GM13976 (cell line): ENCODE results near the gene INHBE.
A peak's percentile ranks its signal among the peaks of the same experiment; 100 is the strongest.

ENCODE experiments used
- DNase-seq: peaks from one replicate; pipeline ENCODE4 v3.0.0; 2012; ENCODE audit warnings: low spot score
- in situ Hi-C: fragments of 300-500 bp; cut with MboI; formaldehyde crosslinking; loops from one replicate; pipeline ENCODE4 v1.12.0; 2022; ENCODE audit warnings: low sequenced_read_pairs, mixed read lengths, inconsistent platforms; ENCODE audit not compliant: unreplicated experiment
- TF ChIP-seq, protein P1 (sequence below): IDR thresholded peaks from 2 replicates; pipeline ENCODE4 v1.5.1; 2012; ENCODE audit warnings: borderline replicate concordance, mild to moderate bottlenecking; ENCODE audit not compliant: insufficient read depth; ENCODE audit errors: extremely low read depth, missing control alignments, control extremely low read depth

INHBE gene

DNA sequence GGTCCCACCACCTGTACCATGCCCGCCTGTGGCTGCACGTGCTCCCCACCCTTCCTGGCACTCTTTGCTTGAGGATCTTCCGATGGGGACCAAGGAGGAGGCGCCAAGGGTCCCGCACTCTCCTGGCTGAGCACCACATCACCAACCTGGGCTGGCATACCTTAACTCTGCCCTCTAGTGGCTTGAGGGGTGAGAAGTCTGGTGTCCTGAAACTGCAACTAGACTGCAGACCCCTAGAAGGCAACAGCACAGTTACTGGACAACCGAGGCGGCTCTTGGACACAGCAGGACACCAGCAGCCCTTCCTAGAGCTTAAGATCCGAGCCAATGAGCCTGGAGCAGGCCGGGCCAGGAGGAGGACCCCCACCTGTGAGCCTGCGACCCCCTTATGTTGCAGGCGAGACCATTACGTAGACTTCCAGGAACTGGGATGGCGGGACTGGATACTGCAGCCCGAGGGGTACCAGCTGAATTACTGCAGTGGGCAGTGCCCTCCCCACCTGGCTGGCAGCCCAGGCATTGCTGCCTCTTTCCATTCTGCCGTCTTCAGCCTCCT, 1.1 kb downstream of the INHBE start:
- TF ChIP-seq, protein P1, sequence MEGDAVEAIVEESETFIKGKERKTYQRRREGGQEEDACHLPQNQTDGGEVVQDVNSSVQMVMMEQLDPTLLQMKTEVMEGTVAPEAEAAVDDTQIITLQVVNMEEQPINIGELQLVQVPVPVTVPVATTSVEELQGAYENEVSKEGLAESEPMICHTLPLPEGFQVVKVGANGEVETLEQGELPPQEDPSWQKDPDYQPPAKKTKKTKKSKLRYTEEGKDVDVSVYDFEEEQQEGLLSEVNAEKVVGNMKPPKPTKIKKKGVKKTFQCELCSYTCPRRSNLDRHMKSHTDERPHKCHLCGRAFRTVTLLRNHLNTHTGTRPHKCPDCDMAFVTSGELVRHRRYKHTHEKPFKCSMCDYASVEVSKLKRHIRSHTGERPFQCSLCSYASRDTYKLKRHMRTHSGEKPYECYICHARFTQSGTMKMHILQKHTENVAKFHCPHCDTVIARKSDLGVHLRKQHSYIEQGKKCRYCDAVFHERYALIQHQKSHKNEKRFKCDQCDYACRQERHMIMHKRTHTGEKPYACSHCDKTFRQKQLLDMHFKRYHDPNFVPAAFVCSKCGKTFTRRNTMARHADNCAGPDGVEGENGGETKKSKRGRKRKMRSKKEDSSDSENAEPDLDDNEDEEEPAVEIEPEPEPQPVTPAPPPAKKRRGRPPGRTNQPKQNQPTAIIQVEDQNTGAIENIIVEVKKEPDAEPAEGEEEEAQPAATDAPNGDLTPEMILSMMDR = peak; percentile 60
- DNase-seq = peak; percentile 61
- in situ Hi-C loops = loop anchor here (10.0 kb wide), 1 partner anchor 171 kb away; no protein-coding TSS in a partner anchor

DNA sequence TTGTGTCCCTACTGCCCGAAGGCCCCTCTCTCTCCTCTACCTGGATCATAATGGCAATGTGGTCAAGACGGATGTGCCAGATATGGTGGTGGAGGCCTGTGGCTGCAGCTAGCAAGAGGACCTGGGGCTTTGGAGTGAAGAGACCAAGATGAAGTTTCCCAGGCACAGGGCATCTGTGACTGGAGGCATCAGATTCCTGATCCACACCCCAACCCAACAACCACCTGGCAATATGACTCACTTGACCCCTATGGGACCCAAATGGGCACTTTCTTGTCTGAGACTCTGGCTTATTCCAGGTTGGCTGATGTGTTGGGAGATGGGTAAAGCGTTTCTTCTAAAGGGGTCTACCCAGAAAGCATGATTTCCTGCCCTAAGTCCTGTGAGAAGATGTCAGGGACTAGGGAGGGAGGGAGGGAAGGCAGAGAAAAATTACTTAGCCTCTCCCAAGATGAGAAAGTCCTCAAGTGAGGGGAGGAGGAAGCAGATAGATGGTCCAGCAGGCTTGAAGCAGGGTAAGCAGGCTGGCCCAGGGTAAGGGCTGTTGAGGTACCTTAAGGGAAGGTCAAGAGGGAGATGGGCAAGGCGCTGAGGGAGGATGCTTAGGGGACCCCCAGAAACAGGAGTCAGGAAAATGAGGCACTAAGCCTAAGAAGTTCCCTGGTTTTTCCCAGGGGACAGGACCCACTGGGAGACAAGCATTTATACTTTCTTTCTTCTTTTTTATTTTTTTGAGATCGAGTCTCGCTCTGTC, 1.8 kb downstream of the INHBE start:
- TF ChIP-seq, protein P1 = no peak
- DNase-seq = no peak
- in situ Hi-C loops = loop anchor here (10.0 kb wide), 1 partner anchor 172 kb away; no protein-coding TSS in a partner anchor

DNA sequence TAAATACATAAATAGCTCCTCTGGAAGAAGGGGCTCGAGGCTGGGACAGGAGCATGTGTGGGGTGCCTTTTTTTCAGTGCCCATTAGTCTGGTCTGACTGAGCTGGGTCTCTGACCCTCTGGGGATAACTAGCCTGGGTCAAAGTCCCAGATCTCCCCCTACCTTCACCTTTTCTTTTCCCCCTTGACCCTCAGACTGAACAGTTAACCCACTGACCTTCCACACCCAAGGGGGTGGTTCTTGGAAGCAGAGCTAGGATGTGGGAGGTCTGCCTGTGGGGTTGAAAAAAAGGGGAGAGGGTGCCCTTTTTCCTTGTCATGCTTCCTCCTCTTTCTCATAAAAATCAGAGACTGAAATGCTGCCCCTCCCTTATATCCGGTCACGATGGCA, 3.6 kb downstream of the INHBE start:
- TF ChIP-seq, protein P1 = no peak
- DNase-seq = no peak
- in situ Hi-C loops = loop anchor here (10.0 kb wide), 1 partner anchor 174 kb away; no protein-coding TSS in a partner anchor

DNA sequence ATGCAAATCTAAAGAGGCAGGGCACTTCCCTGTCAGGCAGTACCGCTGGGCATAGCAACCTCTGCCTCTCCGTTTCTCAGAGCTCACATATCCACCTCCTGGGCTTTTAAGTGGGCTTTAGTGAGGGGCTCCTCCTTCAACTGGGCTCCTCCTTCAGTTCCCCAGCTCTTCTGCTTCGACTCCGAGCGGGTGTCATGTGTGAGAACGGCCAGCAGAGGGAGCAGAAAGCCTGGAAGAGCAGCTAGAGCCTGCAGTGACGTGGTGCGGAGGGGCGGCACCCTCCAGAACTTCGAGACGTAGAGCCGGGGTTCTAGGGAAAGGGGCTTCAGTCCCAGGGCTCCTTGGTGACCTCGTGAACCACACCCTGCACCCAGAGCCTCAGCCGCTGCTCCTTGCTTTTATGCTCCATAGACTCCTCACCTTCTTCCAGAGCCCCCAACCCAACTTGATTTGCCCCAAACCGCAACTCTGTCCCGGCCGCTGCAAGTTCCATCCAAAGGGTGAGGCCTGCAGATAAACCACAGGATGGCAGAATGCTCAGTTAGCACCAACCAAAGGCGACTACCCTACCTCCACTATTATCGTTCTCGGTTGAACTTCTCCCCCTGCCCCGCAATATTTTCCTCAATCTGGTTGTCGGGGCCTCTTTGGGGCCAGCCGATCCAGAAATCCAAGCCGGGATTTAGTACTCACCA, 4.1 kb downstream of the INHBE start:
- peak; percentile 85 for DNase-seq
- TF ChIP-seq, protein P1 = peak; percentile 98
- in situ Hi-C loops = loop anchor here (10.0 kb wide), 1 partner anchor 174 kb away; no protein-coding TSS in a partner anchor

DNA sequence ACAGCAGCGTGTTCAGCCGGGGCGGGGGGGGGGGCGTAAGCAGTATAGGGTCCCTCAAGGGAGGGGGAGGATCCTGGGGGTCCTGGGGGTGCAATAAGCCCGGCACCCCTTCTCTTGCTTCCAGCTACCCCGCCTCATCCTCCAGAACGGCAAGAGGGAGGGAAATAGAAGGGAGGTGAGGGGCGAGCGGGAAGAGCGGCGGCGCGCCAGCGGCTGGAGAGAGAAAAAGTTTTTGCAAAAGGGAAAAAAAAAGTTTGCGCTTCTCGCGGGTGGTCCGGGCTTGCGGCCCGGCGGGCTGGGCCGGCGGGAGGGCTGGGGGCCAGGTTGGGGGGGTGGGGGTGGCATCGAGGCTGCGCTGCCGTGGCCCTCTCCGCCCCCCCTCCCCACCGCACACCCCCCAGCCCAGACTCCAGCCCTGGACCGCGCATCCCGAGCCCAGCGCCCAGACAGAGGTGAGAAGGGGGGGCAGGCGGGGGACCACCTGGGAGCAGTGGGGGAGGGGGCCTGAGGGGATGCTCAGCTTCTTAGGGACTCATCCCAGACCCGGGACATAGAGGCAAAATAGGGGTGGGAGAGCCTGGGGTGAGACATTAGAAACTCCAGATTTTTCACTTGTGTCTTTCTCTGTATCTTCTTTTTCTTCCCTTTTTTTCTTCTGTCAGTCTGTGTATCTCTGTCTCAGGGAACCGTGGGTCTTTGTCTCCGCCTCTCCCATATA, 4.8 kb downstream of the INHBE start, which contains the start of gene GLI1:
GLI1 (plus strand) TSS at position 36 of the 718 bp plus-strand sequence. CDS start 3,907 bp downstream, outside the sequence.
- peak; percentile 69 for DNase-seq
- in situ Hi-C loops = loop anchor here (10.0 kb wide), 1 partner anchor 175 kb away; no protein-coding TSS in a partner anchor
- TF ChIP-seq, protein P1 = no peak

DNA sequence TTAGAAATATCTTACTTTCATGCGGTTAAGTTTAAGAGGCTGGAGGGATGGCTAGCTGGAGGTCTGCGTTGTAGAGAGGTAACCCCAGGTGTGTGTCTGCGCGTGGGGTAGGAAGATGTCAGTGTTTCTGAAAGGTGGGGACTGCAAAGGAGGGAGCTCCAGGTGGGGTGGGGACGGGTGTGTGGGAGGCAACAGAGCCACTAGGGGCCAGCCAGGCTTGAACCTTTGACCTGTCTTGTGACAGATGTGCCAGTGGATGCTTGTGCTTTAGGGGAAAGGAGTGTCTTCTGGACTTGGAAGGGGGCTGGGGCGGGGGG, 5.3 kb downstream of the INHBE start:
- peak; percentile 41 for DNase-seq
- in situ Hi-C loops = no loop called here
- TF ChIP-seq, protein P1 = no peak
